NCI-H748 (cell line): Measurements from ENCODE around the gene ARHGAP15.

Source experiments
- DNase-seq: peaks from one replicate; lab custom pipeline; 2025; ENCODE audit not compliant: unreplicated experiment; lab: John Stamatoyannopoulos, UW

Gene ARHGAP15

GRCh38 chr2:143682436-143683055, 553.3 kb downstream of the ARHGAP15 start:
- DNase-seq, result no peak

- DNase-seq, result no peak
Observed at GRCh38 chr2:143683977-143684376, 554.8 kb downstream of the ARHGAP15 start.

GRCh38 chr2:143684551-143685320, 555.5 kb downstream of the ARHGAP15 start:
- peak; percentile 43 for DNase-seq

GRCh38 chr2:143685421-143686078, 556.3 kb downstream of the ARHGAP15 start:
- peak; percentile 89 for DNase-seq

- peak; percentile 55 for DNase-seq
Observed at GRCh38 chr2:143686585-143687164, 557.5 kb downstream of the ARHGAP15 start.

GRCh38 chr2:143688248-143688647, 559.0 kb downstream of the ARHGAP15 start:
- DNase-seq, result no peak

GRCh38 chr2:143688815-143689214, 559.6 kb downstream of the ARHGAP15 start:
- DNase-seq, result no peak

GRCh38 chr2:143689541-143689940, 560.3 kb downstream of the ARHGAP15 start:
- no peak for DNase-seq

- no peak for DNase-seq
Observed at GRCh38 chr2:143690235-143690634, 561.0 kb downstream of the ARHGAP15 start.

- no peak for DNase-seq
Observed at GRCh38 chr2:143691121-143691520, 561.9 kb downstream of the ARHGAP15 start.

GRCh38 chr2:143692162-143692561, 562.9 kb downstream of the ARHGAP15 start:
- peak; percentile 34 for DNase-seq

- DNase-seq, result no peak
Observed at GRCh38 chr2:143692967-143693366, 563.7 kb downstream of the ARHGAP15 start.

- DNase-seq, result no peak
Observed at GRCh38 chr2:143694335-143694734, 565.1 kb downstream of the ARHGAP15 start.

GRCh38 chr2:143696651-143697050, 567.4 kb downstream of the ARHGAP15 start:
- no peak for DNase-seq

GRCh38 chr2:143697744-143698143, 568.5 kb downstream of the ARHGAP15 start:
- DNase-seq, result no peak

- DNase-seq, result no peak
Observed at GRCh38 chr2:143698352-143698751, 569.1 kb downstream of the ARHGAP15 start.

- DNase-seq, result no peak
Observed at GRCh38 chr2:143698888-143699570, 569.8 kb downstream of the ARHGAP15 start.

- DNase-seq, result no peak
Observed at GRCh38 chr2:143700865-143701264, 571.6 kb downstream of the ARHGAP15 start.

- DNase-seq, result no peak
Observed at GRCh38 chr2:143701785-143702184, 572.6 kb downstream of the ARHGAP15 start.

- DNase-seq, result no peak
Observed at GRCh38 chr2:143702931-143703330, 573.7 kb downstream of the ARHGAP15 start.

- no peak for DNase-seq
Observed at GRCh38 chr2:143704451-143705106, 575.4 kb downstream of the ARHGAP15 start.
